CD8-positive, alpha-beta memory T cell (primary cell): Measurements from ENCODE around the gene LINC01488. TPM values are rescaled to one million over a fixed set of nuclear protein-coding genes. Genes with fewer than 3 reads are reported as not detected.

Source experiments
- CTCF ChIA-PET: fragments of 350-600 bp; sonication (Branson Sonifier 250); formaldehyde crosslinking; loops from one replicate; lab custom pipeline; 2021; ENCODE audit warnings: antibody characterized with exemption; lab: Charles Lee
- POLR2A ChIA-PET: fragments of 350-600 bp; sonication (Branson Sonifier 250); formaldehyde crosslinking; loops from one replicate; lab custom pipeline; 2021; ENCODE audit warnings: antibody characterized with exemption; lab: Charles Lee
- DNase-seq, 5 donors: peaks; one replicate each; pipeline versions ENCODE4 v3.0.0 to v3.0.0-alpha.2; 2020 to 2022; ENCODE audit warnings: mixed read lengths in 1 of 5
- H3K27ac ChIP-seq: one replicate; pipeline ENCODE4 v1.7.0; 2013; ENCODE audit warnings: low read depth, mild to moderate bottlenecking, low read length, moderate library complexity
- H3K27me3 ChIP-seq: 2 replicates; pipeline ENCODE4 v1.7.0; 2013; ENCODE audit warnings: low read length, mild to moderate bottlenecking; ENCODE audit not compliant: insufficient read depth, poor library complexity, severe bottlenecking
- H3K36me3 ChIP-seq: 2 replicates; pipeline ENCODE4 v1.7.0; 2013; ENCODE audit warnings: mild to moderate bottlenecking, low read length, moderate library complexity; ENCODE audit not compliant: insufficient read depth
- H3K4me1 ChIP-seq: 2 replicates; pipeline ENCODE4 v1.7.0; 2013; ENCODE audit warnings: mild to moderate bottlenecking, low read length, moderate library complexity; ENCODE audit not compliant: insufficient read depth
- H3K4me3 ChIP-seq: 2 replicates; pipeline ENCODE4 v1.7.0; 2013; ENCODE audit warnings: mild to moderate bottlenecking, low read length
- H3K9me3 ChIP-seq: 2 replicates; pipeline ENCODE4 v1.7.0; 2013; ENCODE audit warnings: mild to moderate bottlenecking, low read length
- H3K27ac Mint-ChIP-seq, 8 donors: one replicate each; pipeline ENCODE4 v1.8.0; 2020 to 2021; ENCODE audit warnings: mixed read lengths in 8 of 8, mild to moderate bottlenecking in 6 of 8, inconsistent platforms in 3 of 8, moderate library complexity in 3 of 8
- H3K27me3 Mint-ChIP-seq, 2 donors: one replicate each; pipeline ENCODE4 v1.8.0; 2020 to 2021; ENCODE audit warnings: mixed read lengths in 2 of 2, mild to moderate bottlenecking in 1 of 2, moderate library complexity in 1 of 2
- H3K36me3 Mint-ChIP-seq, 3 donors: one replicate each; pipeline ENCODE4 v1.8.0; 2020 to 2021; ENCODE audit warnings: mixed read lengths in 3 of 3, inconsistent platforms in 1 of 3, mild to moderate bottlenecking in 1 of 3
- H3K4me1 Mint-ChIP-seq, 3 donors: one replicate each; pipeline ENCODE4 v1.8.0; 2020 to 2021; ENCODE audit warnings: mixed read lengths in 3 of 3, inconsistent platforms in 1 of 3, mild to moderate bottlenecking in 1 of 3
- H3K4me3 Mint-ChIP-seq, 7 donors: one replicate each; pipeline ENCODE4 v1.8.0; 2020 to 2021; ENCODE audit warnings: mixed read lengths in 7 of 7, mild to moderate bottlenecking in 6 of 7, moderate library complexity in 4 of 7, inconsistent platforms in 2 of 7
- H3K9me3 Mint-ChIP-seq, 5 donors: one replicate each; pipeline ENCODE4 v1.8.0; 2020 to 2022; ENCODE audit warnings: mixed read lengths in 5 of 5, mild to moderate bottlenecking in 3 of 5, moderate library complexity in 2 of 5, inconsistent platforms in 1 of 5
- polyA plus RNA-seq: library from polyadenylated mRNA; unstranded; fragments of 300-500 nt; fragmentation: Illumina TruSeq; gene quantifications from one replicate; pipeline ENCODE4 v1.2.3, GENCODE V29; 2021
- total RNA-seq, 2 experiments: library from RNA; stranded (reverse); gene quantifications; one replicate each; pipeline ENCODE4 v1.2.3, GENCODE V29; 2021

The LINC01488 gene
- total and polyA plus RNA-seq, 3 experiments from 2014 or later: not detected

DNA sequence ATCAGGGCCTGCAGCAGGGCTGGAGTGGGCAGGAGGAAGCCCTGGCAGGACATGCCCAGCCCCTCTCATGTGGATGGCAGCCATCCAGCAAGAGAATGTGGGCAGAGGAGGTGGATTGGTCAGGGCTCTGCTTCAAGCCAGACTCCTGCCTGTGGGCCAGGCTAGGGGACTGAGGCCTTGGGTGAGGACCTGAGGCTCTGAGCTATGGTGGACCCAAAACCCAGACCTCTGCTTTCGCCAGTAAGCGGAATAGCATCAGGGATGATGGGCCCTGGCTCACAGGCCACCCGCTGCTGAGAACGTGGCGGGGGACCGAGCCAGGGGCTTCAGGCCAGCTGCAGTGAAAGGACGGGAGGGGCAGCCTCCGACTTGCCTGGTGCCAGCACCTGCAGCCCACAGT is 57.4 kb downstream of the LINC01488 start:
- Histone ChIP-seq H3K27ac (no peak overlapping the region), H3K4me3 (no peak overlapping the region), H3K9me3 (no peaks in the 10 kb centered on the region), H3K4me1 (no peaks in the 10 kb centered on the region), H3K27me3 (no peaks in the 10 kb centered on the region), H3K36me3 (no peaks in the 10 kb centered on the region)
- peak in 1 of 5 donors; percentile 33 for DNase-seq
- ChIA-PET CTCF (no interaction called here), POLR2A (no interaction called here)
- Mint-ChIP-seq H3K4me1 (no peaks in the 10 kb centered on the region), H3K9me3 (no peaks in the 10 kb centered on the region), H3K27me3 (peaks cover 2 to 19% of the 10 kb centered on the region in 2 donors), H3K36me3 (no peaks in the 10 kb centered on the region), H3K4me3 (no peak overlapping the region), H3K27ac (no peak overlapping the region)

DNA sequence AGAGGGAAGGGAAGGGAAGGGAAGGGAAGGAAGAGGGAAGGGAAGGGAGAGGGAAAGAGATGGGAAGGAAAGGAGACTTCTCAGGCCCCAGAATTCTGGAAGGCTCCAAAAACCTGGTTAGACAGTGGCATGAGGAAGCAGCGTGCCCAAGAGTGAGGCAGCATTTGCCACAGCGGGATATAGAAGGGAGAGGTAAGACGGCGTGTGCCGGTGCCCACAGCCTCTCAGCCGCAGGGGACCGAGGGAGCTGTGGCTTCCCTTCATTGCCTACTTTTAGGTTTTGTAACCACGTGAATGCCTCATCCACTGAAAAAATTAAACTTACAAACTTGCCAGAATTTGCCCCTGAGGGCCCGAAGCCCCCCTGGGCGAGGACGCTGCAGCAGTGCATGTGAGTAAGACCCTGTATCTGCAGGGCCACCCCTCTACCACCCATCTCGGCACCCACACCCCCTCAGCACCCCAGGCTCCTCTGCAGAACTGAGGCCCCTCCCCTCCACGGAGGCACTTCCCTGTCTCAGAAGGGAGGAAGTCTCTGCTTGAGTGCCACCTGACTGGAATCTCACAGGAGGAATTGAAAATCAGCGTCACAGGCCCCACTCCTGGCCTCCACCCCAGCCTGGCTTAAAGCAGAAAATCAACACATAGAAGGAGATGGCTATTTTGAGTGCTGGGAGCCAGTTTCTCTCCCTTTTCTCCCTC is 58.1 kb downstream of the LINC01488 start:
- H3K9me3 ChIP-seq: no peaks in the 10 kb centered on the region
- Mint-ChIP-seq H3K4me3 (no peak overlapping the region), H3K36me3 (no peaks in the 10 kb centered on the region), H3K9me3 (no peaks in the 10 kb centered on the region), H3K27me3 (peaks cover 5 to 26% of the 10 kb centered on the region in 2 donors), H3K4me1 (no peaks in the 10 kb centered on the region), H3K27ac (no peak overlapping the region)
- ChIA-PET POLR2A (no interaction called here), CTCF (no interaction called here)
- DNase-seq: peak in 1 of 5 donors; percentile 38
- H3K36me3 ChIP-seq: no peaks in the 10 kb centered on the region
- H3K4me1 ChIP-seq: no peaks in the 10 kb centered on the region
- H3K27me3 ChIP-seq: no peaks in the 10 kb centered on the region
- H3K27ac ChIP-seq: no peak overlapping the region
- no peak overlapping the region for H3K4me3 ChIP-seq

DNA sequence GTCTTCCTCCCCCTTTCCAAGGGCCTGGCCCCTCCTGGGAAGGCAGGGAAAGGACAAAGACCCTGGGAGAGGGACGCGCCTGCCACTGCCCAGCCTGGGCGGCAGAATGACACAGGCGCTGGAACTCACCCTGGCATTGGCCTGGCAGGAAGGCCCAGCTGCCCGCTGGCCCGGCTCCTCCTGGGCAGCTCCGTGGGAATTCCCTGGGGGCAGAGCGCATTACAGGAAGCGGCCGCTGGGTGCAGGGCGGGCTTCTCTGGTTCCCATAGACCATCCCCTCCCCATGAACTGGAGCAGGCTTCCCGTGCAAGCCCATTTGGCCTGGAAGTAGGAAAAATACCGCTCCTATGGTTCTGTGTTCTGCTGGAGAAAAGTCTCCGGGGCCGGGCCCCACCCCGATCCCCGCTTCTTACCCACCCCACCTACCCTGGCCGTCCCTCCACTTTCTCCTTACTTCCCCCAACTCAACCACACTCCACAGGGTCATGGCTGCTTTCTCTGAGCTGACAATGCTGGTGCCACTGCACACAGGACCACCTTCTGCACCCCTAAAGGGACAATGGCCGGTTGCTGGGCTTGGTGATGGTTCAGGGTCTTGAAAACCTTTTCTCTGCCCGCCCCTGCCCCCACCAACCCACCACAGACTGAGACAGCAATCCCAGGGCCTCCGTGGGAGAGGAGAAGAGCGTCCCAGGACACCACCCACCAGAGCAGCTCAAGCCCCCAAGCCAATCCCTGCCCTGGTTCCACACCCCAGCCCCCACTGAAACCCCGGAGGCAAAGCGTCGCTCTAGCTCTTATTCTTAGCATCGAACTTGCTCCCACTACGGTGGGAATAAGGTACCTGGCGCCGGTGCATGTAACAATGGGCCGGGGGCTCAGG is 58.9 kb downstream of the LINC01488 start:
- Histone ChIP-seq H3K4me1 (no peaks in the 10 kb centered on the region), H3K27me3 (no peaks in the 10 kb centered on the region), H3K9me3 (no peaks in the 10 kb centered on the region), H3K4me3 (no peak overlapping the region), H3K27ac (no peak overlapping the region), H3K36me3 (no peaks in the 10 kb centered on the region)
- H3K27ac Mint-ChIP-seq: no peak overlapping the region
- peaks cover 0 to under 1% (median 0%) of the 10 kb centered on the region in 3 donors for H3K4me1 Mint-ChIP-seq
- peaks cover 11 to 29% of the 10 kb centered on the region in 2 donors for H3K27me3 Mint-ChIP-seq
- no peaks in the 10 kb centered on the region for H3K36me3 Mint-ChIP-seq
- ChIA-PET POLR2A (no interaction called here), CTCF (no interaction called here)
- H3K9me3 Mint-ChIP-seq: no peaks in the 10 kb centered on the region
- H3K4me3 Mint-ChIP-seq: no peak overlapping the region
- no peak for DNase-seq

- Mint-ChIP-seq H3K27ac (no peak overlapping the region), H3K4me3 (no peak overlapping the region), H3K4me1 (peaks cover 0 to 4% (median 0%) of the 10 kb centered on the region in 3 donors), H3K27me3 (peaks cover 14 to 29% of the 10 kb centered on the region in 2 donors), H3K36me3 (no peaks in the 10 kb centered on the region), H3K9me3 (no peaks in the 10 kb centered on the region)
- H3K9me3 ChIP-seq: no peaks in the 10 kb centered on the region
- DNase-seq: no peak
- no peak overlapping the region for H3K27ac ChIP-seq
- no peaks in the 10 kb centered on the region for H3K36me3 ChIP-seq
- H3K4me1 ChIP-seq: no peaks in the 10 kb centered on the region
- POLR2A ChIA-PET: no interaction called here
- no peak overlapping the region for H3K4me3 ChIP-seq
- CTCF ChIA-PET: no interaction called here
- no peaks in the 10 kb centered on the region for H3K27me3 ChIP-seq
These were observed 59.5 kb downstream of the LINC01488 start for GRCh38 chr11:69541001-69541285.

- Mint-ChIP-seq H3K36me3 (no peaks in the 10 kb centered on the region), H3K4me3 (no peak overlapping the region), H3K4me1 (peaks cover 3 to 9% (median 4%) of the 10 kb centered on the region in 3 donors), H3K9me3 (no peaks in the 10 kb centered on the region), H3K27ac (no peak overlapping the region), H3K27me3 (peaks cover 14 to 32% of the 10 kb centered on the region in 2 donors)
- H3K27me3 ChIP-seq: no peaks in the 10 kb centered on the region
- DNase-seq: no peak
- H3K9me3 ChIP-seq: no peaks in the 10 kb centered on the region
- ChIA-PET POLR2A (no interaction called here), CTCF (no interaction called here)
- no peak overlapping the region for H3K4me3 ChIP-seq
- H3K27ac ChIP-seq: no peak overlapping the region
- H3K4me1 ChIP-seq: no peaks in the 10 kb centered on the region
- no peaks in the 10 kb centered on the region for H3K36me3 ChIP-seq
These were observed 60.2 kb downstream of the LINC01488 start for GRCh38 chr11:69541501-69542313.

- H3K4me1 Mint-ChIP-seq: peaks cover 7 to 13% (median 8%) of the 10 kb centered on the region in 3 donors
- ChIA-PET POLR2A (no interaction called here), CTCF (no interaction called here)
- no peak overlapping the region for H3K4me3 ChIP-seq
- no peaks in the 10 kb centered on the region for H3K36me3 Mint-ChIP-seq
- H3K4me1 ChIP-seq: no peaks in the 10 kb centered on the region
- H3K27ac Mint-ChIP-seq: peak overlapping the region in 1 of 8 donors; percentile 43
- H3K9me3 ChIP-seq: no peaks in the 10 kb centered on the region
- H3K27me3 Mint-ChIP-seq: peaks cover 17 to 33% of the 10 kb centered on the region in 2 donors
- no peak overlapping the region for H3K4me3 Mint-ChIP-seq
- no peak overlapping the region for H3K27ac ChIP-seq
- DNase-seq: no peak
- no peaks in the 10 kb centered on the region for H3K27me3 ChIP-seq
- no peaks in the 10 kb centered on the region for H3K36me3 ChIP-seq
- no peaks in the 10 kb centered on the region for H3K9me3 Mint-ChIP-seq
These were observed 61.1 kb downstream of the LINC01488 start for GRCh38 chr11:69542314-69543168.
